H9 (cell line): Measurements from ENCODE around the gene TYMP. TPM values are rescaled to one million over a fixed set of nuclear protein-coding genes. Genes with fewer than 3 reads are reported as not detected.

ENCODE experiments used
- DNase-seq: peaks from one replicate; pipeline ENCODE4 v3.0.0-alpha.2; 2017
- H2AFZ ChIP-seq: one replicate; pipeline ENCODE4 v1.6.1; 2013; ENCODE audit warnings: mild to moderate bottlenecking, low read length, control low read depth, moderate library complexity
- H2AK5ac ChIP-seq: 2 replicates; pipeline ENCODE4 v1.6.1; 2013; ENCODE audit warnings: low read length, control low read depth, mixed read lengths; ENCODE audit not compliant: insufficient read length
- H2BK120ac ChIP-seq: one replicate; pipeline ENCODE4 v1.6.1; 2013; ENCODE audit warnings: low read depth, mild to moderate bottlenecking, low read length, control low read depth, inconsistent platforms; ENCODE audit not compliant: poor library complexity, severe bottlenecking
- H2BK12ac ChIP-seq: 2 replicates; pipeline ENCODE4 v1.6.1; 2013; ENCODE audit warnings: low read length, control low read depth, mixed read lengths, low read depth; ENCODE audit not compliant: insufficient read length
- H2BK15ac ChIP-seq: 2 replicates; pipeline ENCODE4 v1.6.1; 2013; ENCODE audit warnings: low read depth, low read length, control low read depth
- H2BK20ac ChIP-seq: one replicate; pipeline ENCODE4 v1.6.1; 2013; ENCODE audit warnings: low read depth, mild to moderate bottlenecking, low read length, control low read depth, inconsistent platforms; ENCODE audit not compliant: poor library complexity, severe bottlenecking
- H2BK5ac ChIP-seq: 2 replicates; pipeline ENCODE4 v1.6.1; 2013; ENCODE audit warnings: low read length, control low read depth, mixed read lengths; ENCODE audit not compliant: insufficient read length
- H3K14ac ChIP-seq: 2 replicates; pipeline ENCODE4 v1.6.1; 2013; ENCODE audit warnings: low read length, control low read depth; ENCODE audit not compliant: insufficient read depth
- H3K18ac ChIP-seq: 2 replicates; pipeline ENCODE4 v1.6.1; 2013; ENCODE audit warnings: low read depth, mild to moderate bottlenecking, mixed read lengths, low read length, control low read depth; ENCODE audit not compliant: insufficient read length
- H3K23ac ChIP-seq: 2 replicates; pipeline ENCODE4 v1.6.1; 2013; ENCODE audit warnings: low read length, control low read depth, mixed read lengths, low read depth; ENCODE audit not compliant: insufficient read length
- H3K23me2 ChIP-seq: 2 replicates; pipeline ENCODE4 v1.6.1; 2013; ENCODE audit warnings: low read depth, mild to moderate bottlenecking, mixed read lengths, low read length, control low read depth; ENCODE audit not compliant: insufficient read length, poor library complexity, severe bottlenecking
- H3K27ac ChIP-seq: 2 replicates; pipeline ENCODE4 v1.5.1; 2013; ENCODE audit warnings: low read length, control low read depth, mixed read lengths, low read depth; ENCODE audit not compliant: insufficient read length
- H3K27me3 ChIP-seq: 2 replicates; pipeline ENCODE4 v1.6.1; 2013; ENCODE audit warnings: low read length, control low read depth, inconsistent platforms; ENCODE audit not compliant: insufficient read depth
- H3K4ac ChIP-seq: 2 replicates; pipeline ENCODE4 v1.6.1; 2013; ENCODE audit warnings: low read depth, mild to moderate bottlenecking, control low read depth, inconsistent platforms, low read length, moderate library complexity
- H3K4me1 ChIP-seq: 2 replicates; pipeline ENCODE4 v1.6.1; 2013; ENCODE audit warnings: low read length, control low read depth, inconsistent platforms; ENCODE audit not compliant: insufficient read depth
- H3K4me2 ChIP-seq: 2 replicates; pipeline ENCODE4 v1.6.1; 2013; ENCODE audit warnings: low read length, control low read depth, mixed read lengths; ENCODE audit not compliant: insufficient read length, insufficient read depth
- H3K56ac ChIP-seq: 2 replicates; pipeline ENCODE4 v1.6.1; 2013; ENCODE audit warnings: low read depth, mild to moderate bottlenecking, mixed read lengths, low read length, control low read depth; ENCODE audit not compliant: insufficient read length
- H3K79me1 ChIP-seq: 2 replicates; pipeline ENCODE4 v1.6.1; 2013; ENCODE audit warnings: low read depth, mild to moderate bottlenecking, moderate library complexity, low read length, control low read depth, inconsistent platforms; ENCODE audit not compliant: insufficient read depth, poor library complexity, severe bottlenecking
- H3K79me2 ChIP-seq: 2 replicates; pipeline ENCODE4 v1.6.1; 2013; ENCODE audit warnings: low read length, control low read depth, inconsistent platforms; ENCODE audit not compliant: insufficient read depth
- H3K9ac ChIP-seq: 2 replicates; pipeline ENCODE4 v1.6.1; 2013; ENCODE audit warnings: low read length, control low read depth, mixed read lengths; ENCODE audit not compliant: insufficient read length; ENCODE audit errors: extremely low read depth
- H3K9me3 ChIP-seq: one replicate; pipeline ENCODE4 v1.6.1; 2013; ENCODE audit warnings: low read depth, low read length, inconsistent platforms; ENCODE audit not compliant: control insufficient read depth
- H3T11ph ChIP-seq: one replicate; pipeline ENCODE4 v1.6.1; 2013; ENCODE audit warnings: mild to moderate bottlenecking, low read length, control low read depth, inconsistent platforms
- H4K20me1 ChIP-seq: one replicate; pipeline ENCODE4 v1.6.1; 2013; ENCODE audit not compliant: control insufficient read depth, insufficient read length, insufficient read depth
- H4K5ac ChIP-seq: 2 replicates; pipeline ENCODE4 v1.6.1; 2013; ENCODE audit warnings: low read depth, mild to moderate bottlenecking, mixed read lengths, low read length, control low read depth; ENCODE audit not compliant: insufficient read length
- H4K8ac ChIP-seq: replicated peaks from 2 replicates; pipeline ENCODE4 v1.6.1; 2013; ENCODE audit warnings: low read length, control low read depth, mixed read lengths, low read depth; ENCODE audit not compliant: insufficient read length
- H4K91ac ChIP-seq: 2 replicates; pipeline ENCODE4 v1.6.1; 2013; ENCODE audit warnings: low read depth, mild to moderate bottlenecking, moderate library complexity, mixed read lengths, low read length, control low read depth; ENCODE audit not compliant: insufficient read length
- H3K27ac Mint-ChIP-seq, 3 experiments: 2 replicates in 2 of 3; 3 replicates in 1 of 3; pipeline ENCODE4 v1.8.0; 2020 to 2021; ENCODE audit warnings: mixed read lengths in 3 of 3, mild to moderate bottlenecking in 1 of 3, moderate library complexity in 1 of 3
- H3K27me3 Mint-ChIP-seq: 2 replicates; pipeline ENCODE4 v1.8.0; 2021; ENCODE audit warnings: low read depth, mild to moderate bottlenecking, moderate library complexity, mixed read lengths
- H3K36me3 Mint-ChIP-seq, 3 experiments: 2 replicates in 2 of 3; 3 replicates in 1 of 3; pipeline ENCODE4 v1.8.0; 2020 to 2021; ENCODE audit warnings: low read depth in 3 of 3, mixed read lengths in 3 of 3; ENCODE audit not compliant: insufficient read depth in 1 of 3
- H3K4me1 Mint-ChIP-seq, 2 experiments: 2 replicates each; pipeline ENCODE4 v1.8.0; 2020; ENCODE audit warnings: mixed read lengths in 2 of 2
- H3K4me3 Mint-ChIP-seq, 2 experiments: 2 replicates in 1 of 2; 3 replicates in 1 of 2; pipeline ENCODE4 v1.8.0; 2020 to 2021; ENCODE audit warnings: mild to moderate bottlenecking in 2 of 2, mixed read lengths in 2 of 2, moderate library complexity in 1 of 2
- H3K9me3 Mint-ChIP-seq, 2 experiments: 2 replicates in 1 of 2; 3 replicates in 1 of 2; pipeline ENCODE4 v1.8.0; 2020; ENCODE audit warnings: mild to moderate bottlenecking in 2 of 2, mixed read lengths in 2 of 2, moderate library complexity in 1 of 2
- WGBS: extraction: QIAGEN DNeasy Blood & Tissue Kit; methylation state at CpG from one replicate; pipeline ENCODE4 v1.1.7; 2013; ENCODE audit warnings: missing lambda C conversion rate, low lambda C conversion rate, mixed read lengths; ENCODE audit not compliant: insufficient read length; ENCODE audit errors: extremely low coverage; 5-methylcytosine and 5-hydroxymethylcytosine counted together
- total RNA-seq: library from RNA; stranded (reverse); gene quantifications from 2 replicates; pipeline ENCODE4 v1.2.1, GENCODE V29; 2021
- TF ChIP-seq, protein P1 (sequence below): fragments of 200-600 bp; sonication (generic); conservative IDR thresholded peaks from 3 replicates; pipeline ENCODE4 v1.8.0; 2021; ENCODE audit warnings: antibody characterized with exemption, mild to moderate bottlenecking

Gene TYMP
- total RNA-seq, 1 experiment from 2014 or later: 1.0 TPM

DNA sequence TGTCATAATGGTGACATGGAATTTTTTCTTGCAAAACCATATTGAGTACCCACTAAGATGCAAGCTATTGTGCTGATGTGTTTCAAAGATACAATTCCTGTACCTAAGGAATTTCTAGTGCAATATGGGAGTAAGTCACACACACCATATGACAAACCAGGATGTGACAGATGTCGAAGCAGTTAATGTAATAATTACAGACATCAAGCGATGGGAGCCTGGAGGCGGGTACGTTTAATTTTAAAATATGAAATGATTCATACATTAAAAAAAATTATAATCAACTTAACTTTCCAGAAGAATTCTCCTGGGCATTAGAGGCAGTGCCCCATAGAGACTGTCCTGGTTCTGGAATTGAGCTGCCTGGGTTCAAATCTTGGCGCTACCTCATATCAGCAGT, 26.9 kb upstream of the TYMP start:
- Histone ChIP-seq H2BK120ac (no peak overlapping the region), H3K23ac (no peak overlapping the region), H3K79me2 (no peaks in the 10 kb centered on the region), H3K18ac (no peak overlapping the region), H3K4ac (no peak overlapping the region), H2BK15ac (no peak overlapping the region), H3K9ac (no peak overlapping the region), H3K9me3 (no peaks in the 10 kb centered on the region), H4K91ac (no peak overlapping the region), H3K4me2 (no peak overlapping the region), H2BK20ac (no peak overlapping the region), H3K27ac (no peak overlapping the region), H4K5ac (no peak overlapping the region), H3K14ac (no peak overlapping the region), H3K4me1 (no peaks in the 10 kb centered on the region), H3K23me2 (no peaks in the 10 kb centered on the region), H2BK5ac (no peak overlapping the region), H3K56ac (no peak overlapping the region), H3K79me1 (no peaks in the 10 kb centered on the region), H3K27me3 (no peaks in the 10 kb centered on the region), H4K20me1 (no peaks in the 10 kb centered on the region), H2AK5ac (no peak overlapping the region), H3T11ph (no peak overlapping the region), H4K8ac (no peak overlapping the region), H2AFZ (no peak overlapping the region), H2BK12ac (no peak overlapping the region)
- TF ChIP-seq, protein P1, sequence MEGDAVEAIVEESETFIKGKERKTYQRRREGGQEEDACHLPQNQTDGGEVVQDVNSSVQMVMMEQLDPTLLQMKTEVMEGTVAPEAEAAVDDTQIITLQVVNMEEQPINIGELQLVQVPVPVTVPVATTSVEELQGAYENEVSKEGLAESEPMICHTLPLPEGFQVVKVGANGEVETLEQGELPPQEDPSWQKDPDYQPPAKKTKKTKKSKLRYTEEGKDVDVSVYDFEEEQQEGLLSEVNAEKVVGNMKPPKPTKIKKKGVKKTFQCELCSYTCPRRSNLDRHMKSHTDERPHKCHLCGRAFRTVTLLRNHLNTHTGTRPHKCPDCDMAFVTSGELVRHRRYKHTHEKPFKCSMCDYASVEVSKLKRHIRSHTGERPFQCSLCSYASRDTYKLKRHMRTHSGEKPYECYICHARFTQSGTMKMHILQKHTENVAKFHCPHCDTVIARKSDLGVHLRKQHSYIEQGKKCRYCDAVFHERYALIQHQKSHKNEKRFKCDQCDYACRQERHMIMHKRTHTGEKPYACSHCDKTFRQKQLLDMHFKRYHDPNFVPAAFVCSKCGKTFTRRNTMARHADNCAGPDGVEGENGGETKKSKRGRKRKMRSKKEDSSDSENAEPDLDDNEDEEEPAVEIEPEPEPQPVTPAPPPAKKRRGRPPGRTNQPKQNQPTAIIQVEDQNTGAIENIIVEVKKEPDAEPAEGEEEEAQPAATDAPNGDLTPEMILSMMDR: no peak
- H3K4me1 Mint-ChIP-seq: peaks cover 13 to 15% of the 10 kb centered on the region in 2 experiments
- DNase-seq: no peak
- no peak overlapping the region for H3K27ac Mint-ChIP-seq
- H3K9me3 Mint-ChIP-seq: no peaks in the 10 kb centered on the region
- no peaks in the 10 kb centered on the region for H3K36me3 Mint-ChIP-seq
- no peak overlapping the region for H3K4me3 Mint-ChIP-seq
- WGBS: no CpG with 5 or more reads among the region's 5 CpGs
- peaks cover 32% of the 10 kb centered on the region for H3K27me3 Mint-ChIP-seq
